GM21381 (cell line): Measurements from ENCODE around the gene MSS51.

Source experiments
- ATAC-seq: cut with Tn5 transposase; IDR thresholded peaks from one replicate; pipeline ENCODE4 v1.9.1; 2021; ENCODE audit warnings: mild to moderate bottlenecking, moderate library complexity; ENCODE audit not compliant: unreplicated experiment

The MSS51 gene

GRCh38 chr10:73433538-73433867, at the start of gene MSS51:
Gene MSS51 (minus strand): TSS chr10:73433561. CDS start chr10:73428284, 5,277 bp downstream.
- ATAC-seq: no peak

GRCh38 chr10:73480158-73480557, 46.8 kb upstream of the MSS51 start:
- ATAC-seq: no peak

- no peak for ATAC-seq
These were observed 45.3 kb upstream of the MSS51 start for GRCh38 chr10:73478636-73479035.

- no peak for ATAC-seq
These were observed 37.9 kb upstream of the MSS51 start for GRCh38 chr10:73471226-73471625.

- no peak for ATAC-seq
These were observed 36.2 kb upstream of the MSS51 start for GRCh38 chr10:73469579-73469978.

- ATAC-seq: no peak
These were observed 33.8 kb upstream of the MSS51 start for GRCh38 chr10:73467206-73467605.

GRCh38 chr10:73465978-73466726, 32.8 kb upstream of the MSS51 start:
- no peak for ATAC-seq

- no peak for ATAC-seq
These were observed 27.5 kb upstream of the MSS51 start for GRCh38 chr10:73460897-73461296.

- ATAC-seq: no peak
These were observed 26.4 kb upstream of the MSS51 start for GRCh38 chr10:73459683-73460314.

GRCh38 chr10:73456187-73456890, 23.0 kb upstream of the MSS51 start:
- no peak for ATAC-seq

GRCh38 chr10:73449113-73449512, 15.8 kb upstream of the MSS51 start:
- no peak for ATAC-seq

GRCh38 chr10:73448384-73448783, 15.0 kb upstream of the MSS51 start:
- ATAC-seq: no peak

- ATAC-seq: no peak
These were observed 13.6 kb upstream of the MSS51 start for GRCh38 chr10:73446926-73447325.

- ATAC-seq: no peak
These were observed 11.1 kb upstream of the MSS51 start for GRCh38 chr10:73444457-73444856.

GRCh38 chr10:73439605-73440312, 6.4 kb upstream of the MSS51 start:
- no peak for ATAC-seq

GRCh38 chr10:73439055-73439454, 5.7 kb upstream of the MSS51 start:
- ATAC-seq: no peak

- ATAC-seq: no peak
These were observed 469 bp downstream of the MSS51 start for GRCh38 chr10:73432646-73433537.

- ATAC-seq: no peak
These were observed 7.0 kb downstream of the MSS51 start for GRCh38 chr10:73426318-73426717.

- no peak for ATAC-seq
These were observed 8.9 kb downstream of the MSS51 start for GRCh38 chr10:73424478-73424877.

GRCh38 chr10:73423309-73423708, 10.1 kb downstream of the MSS51 start:
- ATAC-seq: no peak
